Loucy (cell line): ENCODE results near the gene HLF.

Source experiments
- H2AFZ ChIP-seq: fragments of 200-600 bp; sonication (generic); 2 replicates; pipeline ENCODE4 v1.6.0; 2016; ENCODE audit warnings: antibody characterized with exemption, mild to moderate bottlenecking, low read length, moderate library complexity
- H3F3A ChIP-seq: fragments of 200-600 bp; 2 replicates; pipeline ENCODE4 v1.6.0; 2016; ENCODE audit warnings: antibody characterized with exemption, low read depth, mild to moderate bottlenecking
- H3K27me3 ChIP-seq: fragments of 200-600 bp; sonication (generic); 2 replicates; pipeline ENCODE4 v1.6.1; 2014; ENCODE audit warnings: low read length, mild to moderate bottlenecking; ENCODE audit not compliant: insufficient read depth, poor library complexity, severe bottlenecking
- H3K36me3 ChIP-seq: fragments of 200-600 bp; sonication (generic); 2 replicates; pipeline ENCODE4 v1.6.1; 2016; ENCODE audit warnings: low read length; ENCODE audit not compliant: insufficient read depth
- H3K4me1 ChIP-seq: fragments of 200-600 bp; sonication (generic); 2 replicates; pipeline ENCODE4 v1.5.1; 2014; ENCODE audit warnings: low read length, mild to moderate bottlenecking; ENCODE audit not compliant: insufficient read depth, poor library complexity, severe bottlenecking
- H3K4me2 ChIP-seq: fragments of 200-600 bp; sonication (generic); 2 replicates; pipeline ENCODE4 v1.6.0; 2014; ENCODE audit warnings: antibody characterized with exemption, low read length, low read depth, mild to moderate bottlenecking; ENCODE audit not compliant: poor library complexity, severe bottlenecking
- H3K4me3 ChIP-seq: fragments of 200-600 bp; sonication (generic); 2 replicates; pipeline ENCODE4 v1.5.1; 2014; ENCODE audit warnings: low read length, mild to moderate bottlenecking, mixed read lengths; ENCODE audit not compliant: poor library complexity, severe bottlenecking
- H3K79me2 ChIP-seq: fragments of 200-600 bp; sonication (generic); 2 replicates; pipeline ENCODE4 v1.6.1; 2014; ENCODE audit warnings: low read length; ENCODE audit not compliant: insufficient read depth
- H3K9ac ChIP-seq: fragments of 200-600 bp; sonication (generic); 2 replicates; pipeline ENCODE4 v1.6.0; 2014; ENCODE audit warnings: mild to moderate bottlenecking, low read depth, low read length, moderate library complexity; ENCODE audit not compliant: poor library complexity, severe bottlenecking
- H3K9me2 ChIP-seq: fragments of 200-600 bp; sonication (generic); replicated peaks from 2 replicates; pipeline ENCODE4 v1.6.1; 2016; ENCODE audit warnings: low read depth, low read length, mixed read lengths
- H3K9me3 ChIP-seq: fragments of 200-600 bp; sonication (generic); 2 replicates; pipeline ENCODE4 v1.6.1; 2014; ENCODE audit warnings: mild to moderate bottlenecking, antibody characterized with exemption, low read length, low read depth; ENCODE audit not compliant: insufficient read depth
- H4K20me1 ChIP-seq: fragments of 200-600 bp; sonication (generic); 2 replicates; pipeline ENCODE4 v1.6.0; 2014; ENCODE audit warnings: antibody characterized with exemption, low read length, mild to moderate bottlenecking; ENCODE audit not compliant: insufficient read depth, poor library complexity, severe bottlenecking
- EZH2phosphoT487 ChIP-seq: fragments of 200-600 bp; IDR thresholded peaks from 2 replicates; pipeline ENCODE4 v1.6.1; 2018; ENCODE audit warnings: antibody characterized with exemption, mild to moderate bottlenecking, moderate library complexity, borderline replicate concordance
- TF ChIP-seq, protein P1 (sequence below): fragments of 200-600 bp; sonication (generic); conservative IDR thresholded peaks from 2 replicates; pipeline ENCODE4 v1.5.1; 2014; ENCODE audit warnings: mild to moderate bottlenecking, antibody characterized with exemption, low read length

The HLF gene

DNA sequence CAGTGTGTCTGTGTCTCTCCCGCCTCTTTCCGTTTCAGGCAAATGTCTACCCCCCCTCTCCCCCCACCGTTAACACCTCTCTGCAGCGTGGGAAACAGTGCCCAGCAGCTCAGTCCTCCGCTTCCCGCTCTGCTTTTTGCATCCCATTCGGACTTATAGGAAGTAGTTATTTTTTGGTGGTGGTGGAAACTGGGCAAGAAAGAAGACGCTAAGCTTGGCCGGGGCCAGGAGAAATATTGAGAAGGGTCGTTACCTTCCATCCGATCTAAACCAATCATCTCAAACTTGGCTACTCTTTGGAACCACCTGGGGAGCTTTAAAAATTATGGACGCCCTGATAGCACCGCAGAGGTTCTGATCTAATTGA lies 499 bp upstream of the HLF start:
- H3K79me2 ChIP-seq: no peaks in the 10 kb centered on the region
- H3K36me3 ChIP-seq: no peaks in the 10 kb centered on the region
- no peaks in the 10 kb centered on the region; the same call in 1 of the 2 replicates for H3K9me3 ChIP-seq
- peak overlapping the region; percentile 57 for H3K9ac ChIP-seq
- H4K20me1 ChIP-seq: no peaks in the 10 kb centered on the region
- H3F3A ChIP-seq: no peaks in the 10 kb centered on the region
- H3K4me3 ChIP-seq: peak overlapping the region; percentile 76
- peak overlapping the region; percentile 86 for H2AFZ ChIP-seq
- no peaks in the 10 kb centered on the region for H3K9me2 ChIP-seq
- no peaks in the 10 kb centered on the region for H3K27me3 ChIP-seq
- peaks cover 13% of the 10 kb centered on the region for H3K4me1 ChIP-seq
- H3K4me2 ChIP-seq: peak overlapping the region; percentile 83
- TF ChIP-seq, protein P1, sequence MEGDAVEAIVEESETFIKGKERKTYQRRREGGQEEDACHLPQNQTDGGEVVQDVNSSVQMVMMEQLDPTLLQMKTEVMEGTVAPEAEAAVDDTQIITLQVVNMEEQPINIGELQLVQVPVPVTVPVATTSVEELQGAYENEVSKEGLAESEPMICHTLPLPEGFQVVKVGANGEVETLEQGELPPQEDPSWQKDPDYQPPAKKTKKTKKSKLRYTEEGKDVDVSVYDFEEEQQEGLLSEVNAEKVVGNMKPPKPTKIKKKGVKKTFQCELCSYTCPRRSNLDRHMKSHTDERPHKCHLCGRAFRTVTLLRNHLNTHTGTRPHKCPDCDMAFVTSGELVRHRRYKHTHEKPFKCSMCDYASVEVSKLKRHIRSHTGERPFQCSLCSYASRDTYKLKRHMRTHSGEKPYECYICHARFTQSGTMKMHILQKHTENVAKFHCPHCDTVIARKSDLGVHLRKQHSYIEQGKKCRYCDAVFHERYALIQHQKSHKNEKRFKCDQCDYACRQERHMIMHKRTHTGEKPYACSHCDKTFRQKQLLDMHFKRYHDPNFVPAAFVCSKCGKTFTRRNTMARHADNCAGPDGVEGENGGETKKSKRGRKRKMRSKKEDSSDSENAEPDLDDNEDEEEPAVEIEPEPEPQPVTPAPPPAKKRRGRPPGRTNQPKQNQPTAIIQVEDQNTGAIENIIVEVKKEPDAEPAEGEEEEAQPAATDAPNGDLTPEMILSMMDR: no peak
- TF ChIP-seq EZH2phosphoT487: no peak

DNA sequence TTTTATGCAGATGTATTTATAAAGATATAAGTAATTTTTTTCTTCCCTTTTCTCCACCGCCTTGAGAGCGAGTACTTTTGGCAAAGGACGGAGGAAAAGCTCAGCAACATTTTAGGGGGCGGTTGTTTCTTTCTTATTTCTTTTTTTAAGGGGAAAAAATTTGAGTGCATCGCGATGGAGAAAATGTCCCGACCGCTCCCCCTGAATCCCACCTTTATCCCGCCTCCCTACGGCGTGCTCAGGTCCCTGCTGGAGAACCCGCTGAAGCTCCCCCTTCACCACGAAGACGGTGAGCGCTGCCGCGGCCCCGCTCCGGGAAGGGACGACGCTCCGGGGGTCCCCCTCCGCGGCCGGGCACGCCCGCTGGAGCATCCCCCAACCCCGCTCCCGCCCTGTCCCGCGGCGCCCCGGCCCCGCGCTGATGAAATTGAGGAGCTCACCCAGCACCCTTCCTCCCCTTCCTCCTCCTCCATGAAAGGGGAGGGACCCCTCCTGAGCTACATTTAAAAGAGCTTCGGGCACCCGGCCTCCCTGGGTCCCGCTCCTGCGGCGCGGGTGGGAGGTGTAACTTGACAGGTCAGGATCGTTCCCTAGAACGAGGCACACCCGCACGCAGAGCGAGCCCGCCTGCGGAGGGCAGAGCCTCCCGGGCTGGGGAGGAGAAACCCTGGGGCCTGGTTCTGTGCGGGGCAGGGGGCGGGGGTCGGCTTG lies 706 bp downstream of the HLF start:
- no peak overlapping the region for H3K9ac ChIP-seq

DNA sequence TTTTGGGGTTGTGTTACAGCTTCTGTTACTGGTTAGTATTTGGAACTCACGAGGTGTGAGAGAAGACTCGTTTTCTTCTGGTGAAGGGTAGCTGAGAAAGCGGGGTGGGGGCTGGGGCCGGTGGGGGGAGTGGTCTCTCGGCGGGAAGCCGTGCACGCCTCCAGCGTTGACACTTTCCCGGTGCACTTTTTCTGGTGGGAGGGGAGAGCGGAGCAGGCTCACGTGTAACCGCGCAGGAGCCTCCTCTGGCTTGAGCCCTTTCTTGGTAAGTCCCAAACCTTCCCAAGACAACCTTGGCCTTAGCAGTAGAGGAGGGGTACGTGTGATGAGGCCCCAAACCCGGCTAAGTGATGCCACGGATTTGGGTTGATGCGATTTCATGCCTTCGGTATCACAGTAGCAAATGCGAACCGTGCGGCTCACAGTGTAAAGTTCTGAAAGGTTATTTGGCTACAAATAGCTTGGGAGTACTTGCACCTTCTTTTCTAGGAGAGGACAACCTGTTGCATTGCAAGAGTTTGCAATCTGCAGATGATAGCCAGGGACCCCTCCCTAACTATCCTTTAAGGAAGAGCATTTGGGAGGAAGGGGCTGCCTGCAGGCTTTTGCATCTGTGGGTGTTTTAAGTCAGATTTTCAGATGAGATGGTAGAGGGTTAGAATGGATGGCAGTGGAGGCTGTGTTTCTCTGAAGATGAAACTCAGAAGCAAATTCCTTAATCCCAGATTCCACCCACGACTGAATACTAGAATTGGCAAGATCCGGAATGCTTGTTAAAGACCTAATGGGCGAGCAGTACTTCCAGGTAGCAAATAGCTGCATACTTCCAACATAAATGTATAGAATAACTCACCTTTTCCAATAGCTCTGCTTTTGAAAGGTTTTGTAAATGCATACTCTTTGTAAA lies 1.5 kb downstream of the HLF start:
- Histone ChIP-seq H3K9me3 (no peaks in the 10 kb centered on the region; the same call in 1 of the 2 replicates), H3K79me2 (no peaks in the 10 kb centered on the region), H3K9me2 (no peaks in the 10 kb centered on the region), H3K27me3 (no peaks in the 10 kb centered on the region), H3K9ac (no peak overlapping the region), H3F3A (no peaks in the 10 kb centered on the region), H2AFZ (no peak overlapping the region), H3K4me3 (no peak overlapping the region), H4K20me1 (no peaks in the 10 kb centered on the region), H3K4me2 (no peak overlapping the region), H3K4me1 (peaks cover 13% of the 10 kb centered on the region), H3K36me3 (no peaks in the 10 kb centered on the region)
- TF ChIP-seq, protein P1: no peak
- TF ChIP-seq EZH2phosphoT487: no peak

More for the DNA sequence above, 706 bp downstream of the HLF start:
- Histone ChIP-seq H2AFZ (no peak overlapping the region), H4K20me1 (no peaks in the 10 kb centered on the region), H3K36me3 (no peaks in the 10 kb centered on the region), H3K4me2 (peak overlapping the region; percentile 83), H3K9me3 (no peaks in the 10 kb centered on the region; the same call in 1 of the 2 replicates), H3F3A (no peaks in the 10 kb centered on the region), H3K4me1 (peaks cover 13% of the 10 kb centered on the region), H3K79me2 (no peaks in the 10 kb centered on the region), H3K4me3 (peak overlapping the region; percentile 76), H3K27me3 (no peaks in the 10 kb centered on the region), H3K9me2 (no peaks in the 10 kb centered on the region)
- no peak for TF ChIP-seq EZH2phosphoT487
- TF ChIP-seq, protein P1: no peak
